ENCODE data around the gene ZNF618. TPM values are rescaled to one million over a fixed set of nuclear protein-coding genes. Genes with fewer than 3 reads are reported as not detected.

ZNF618 gene
- polyA plus RNA-seq, 1 donor (not counting 4 experiments of a cell fraction or from before 2014, with no cell fraction given): 2.5 TPM

GRCh38 chr9:114027863-114028465, 151.9 kb downstream of the ZNF618 start:
- Histone ChIP-seq H3K4me3 (ENCODE audit: control insufficient read depth in 2 of 3, extremely low read depth in 1 of 3, insufficient read depth in 2 of 3, low read depth in 1 of 3, low read length in 3 of 3) (no peak overlapping the region), H3K9me1 (ENCODE audit: control insufficient read depth, extremely low read depth, insufficient read depth, low read length) (no peaks in the 10 kb centered on the region), H3K27me3 (ENCODE audit: control insufficient read depth, extremely low read depth, insufficient read depth, low read length) (no peaks in the 10 kb centered on the region), H3K27ac (ENCODE audit: control insufficient read depth, insufficient read depth, low read length) (no peak overlapping the region), H3K36me3 (ENCODE audit: control insufficient read depth in 2 of 2, extremely low read depth in 1 of 2, insufficient read depth in 2 of 2, low read length in 2 of 2) (peaks cover 0 to 5% of the 10 kb centered on the region in 2 experiments), H3K4me1 (ENCODE audit: control insufficient read depth, extremely low read depth, insufficient read depth, low read length) (peaks cover 9% of the 10 kb centered on the region), H3K9ac (ENCODE audit: control insufficient read depth, extremely low read depth, insufficient read depth, low read length) (no peak overlapping the region), H3K79me2 (ENCODE audit: control insufficient read depth, insufficient read depth, low read length) (no peaks in the 10 kb centered on the region), H2AFZ (ENCODE audit: control insufficient read depth, low read length) (no peak overlapping the region), H3K9me3 (ENCODE audit: control insufficient read depth, low read depth, low read length) (no peaks in the 10 kb centered on the region), H4K20me1 (ENCODE audit: control insufficient read depth, extremely low read depth, insufficient read depth, low read length) (no peaks in the 10 kb centered on the region), H3K4me2 (ENCODE audit: control insufficient read depth, extremely low read depth, insufficient read depth, low read depth, low read length) (no peak overlapping the region)
- dilution Hi-C loops (cut with MboI; ENCODE audit: extremely low pct_ligation_motif_present, low sequenced_read_pairs): no loop called here
- FAIRE-seq: no peak
- DNase-seq (ENCODE audit: low read depth, low spot score): no peak
- TF ChIP-seq EZH2 (IDR thresholded peaks at IDR 0.05; ENCODE audit: low read length) (no peak), CTCF (optimal IDR thresholded peaks at IDR 0.05 in 1 of 3, IDR thresholded peaks at IDR 0.05 in 1 of 3, conservative IDR thresholded peaks at IDR 0.05 in 1 of 3; ENCODE audit: extremely low read depth in 1 of 3, insufficient read depth in 2 of 3, low read length in 3 of 3) (no peak)

GRCh38 chr9:114028646-114029045, 152.5 kb downstream of the ZNF618 start:
- no peaks in the 10 kb centered on the region for H3K9me1 ChIP-seq (ENCODE audit: control insufficient read depth, extremely low read depth, insufficient read depth, low read length)
- no peak for TF ChIP-seq CTCF (optimal IDR thresholded peaks at IDR 0.05 in 1 of 3, IDR thresholded peaks at IDR 0.05 in 1 of 3, conservative IDR thresholded peaks at IDR 0.05 in 1 of 3; ENCODE audit: extremely low read depth in 1 of 3, insufficient read depth in 2 of 3, low read length in 3 of 3)
- TF ChIP-seq EZH2 (IDR thresholded peaks at IDR 0.05; ENCODE audit: low read length): no peak
- H3K79me2 ChIP-seq (ENCODE audit: control insufficient read depth, insufficient read depth, low read length): no peaks in the 10 kb centered on the region
- H3K9me3 ChIP-seq (ENCODE audit: control insufficient read depth, low read depth, low read length): no peaks in the 10 kb centered on the region
- H3K36me3 ChIP-seq (ENCODE audit: control insufficient read depth in 2 of 2, extremely low read depth in 1 of 2, insufficient read depth in 2 of 2, low read length in 2 of 2): peaks cover 0 to 5% of the 10 kb centered on the region in 2 experiments
- no peak for FAIRE-seq
- no peak overlapping the region for H2AFZ ChIP-seq (ENCODE audit: control insufficient read depth, low read length)
- no peak overlapping the region for H3K9ac ChIP-seq (ENCODE audit: control insufficient read depth, extremely low read depth, insufficient read depth, low read length)
- H3K4me3 ChIP-seq (ENCODE audit: control insufficient read depth in 2 of 3, extremely low read depth in 1 of 3, insufficient read depth in 2 of 3, low read depth in 1 of 3, low read length in 3 of 3): no peak overlapping the region
- H3K27me3 ChIP-seq (ENCODE audit: control insufficient read depth, extremely low read depth, insufficient read depth, low read length): no peaks in the 10 kb centered on the region
- H3K27ac ChIP-seq (ENCODE audit: control insufficient read depth, insufficient read depth, low read length): no peak overlapping the region
- peaks cover 9% of the 10 kb centered on the region for H3K4me1 ChIP-seq (ENCODE audit: control insufficient read depth, extremely low read depth, insufficient read depth, low read length)
- no peaks in the 10 kb centered on the region for H4K20me1 ChIP-seq (ENCODE audit: control insufficient read depth, extremely low read depth, insufficient read depth, low read length)
- no peak overlapping the region for H3K4me2 ChIP-seq (ENCODE audit: control insufficient read depth, extremely low read depth, insufficient read depth, low read depth, low read length)
- no peak for DNase-seq (ENCODE audit: low read depth, low spot score)
- dilution Hi-C loops (cut with MboI; ENCODE audit: extremely low pct_ligation_motif_present, low sequenced_read_pairs): no loop called here
